D721Med (cell line): ENCODE results near the gene TSPAN16.
"Not testable (repeated sequence)": the region's sequence is repeated elsewhere in the genome, so short reads cannot be mapped to it uniquely, and the experiment has no call there.

Experiments used
- DNase-seq: peaks from one replicate; pipeline ENCODE4 v3.0.0; 2011; ENCODE audit warnings: low spot score; ENCODE audit not compliant: insufficient read length
- FAIRE-seq: peaks from 2 replicates; lab custom pipeline; 2011; peaks lifted over from hg19 to GRCh38; lab: Jason Lieb, UNC
- TF ChIP-seq, protein P1 (sequence below): IDR thresholded peaks from 2 replicates; pipeline ENCODE4 v1.5.1; 2012; ENCODE audit warnings: mild to moderate bottlenecking, control low read depth; ENCODE audit not compliant: insufficient read depth; ENCODE audit errors: missing control alignments

The TSPAN16 gene

GRCh38 chr19:11346104-11346940 lies 50.4 kb downstream of the TSPAN16 start, which contains the start of the genes CCDC159 and TMEM205:
Gene CCDC159, plus strand, starts transcription at chr19:11346519. Its CDS starts 88 bp downstream, at chr19:11346607.
Gene TMEM205, minus strand, starts transcription at chr19:11346268. Its CDS starts 649 bp downstream, at chr19:11345619.
- FAIRE-seq (peak; percentile 32), DNase-seq (peak; percentile 92)
- TF ChIP-seq, protein P1, sequence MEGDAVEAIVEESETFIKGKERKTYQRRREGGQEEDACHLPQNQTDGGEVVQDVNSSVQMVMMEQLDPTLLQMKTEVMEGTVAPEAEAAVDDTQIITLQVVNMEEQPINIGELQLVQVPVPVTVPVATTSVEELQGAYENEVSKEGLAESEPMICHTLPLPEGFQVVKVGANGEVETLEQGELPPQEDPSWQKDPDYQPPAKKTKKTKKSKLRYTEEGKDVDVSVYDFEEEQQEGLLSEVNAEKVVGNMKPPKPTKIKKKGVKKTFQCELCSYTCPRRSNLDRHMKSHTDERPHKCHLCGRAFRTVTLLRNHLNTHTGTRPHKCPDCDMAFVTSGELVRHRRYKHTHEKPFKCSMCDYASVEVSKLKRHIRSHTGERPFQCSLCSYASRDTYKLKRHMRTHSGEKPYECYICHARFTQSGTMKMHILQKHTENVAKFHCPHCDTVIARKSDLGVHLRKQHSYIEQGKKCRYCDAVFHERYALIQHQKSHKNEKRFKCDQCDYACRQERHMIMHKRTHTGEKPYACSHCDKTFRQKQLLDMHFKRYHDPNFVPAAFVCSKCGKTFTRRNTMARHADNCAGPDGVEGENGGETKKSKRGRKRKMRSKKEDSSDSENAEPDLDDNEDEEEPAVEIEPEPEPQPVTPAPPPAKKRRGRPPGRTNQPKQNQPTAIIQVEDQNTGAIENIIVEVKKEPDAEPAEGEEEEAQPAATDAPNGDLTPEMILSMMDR, result peak; percentile 24

DNA sequence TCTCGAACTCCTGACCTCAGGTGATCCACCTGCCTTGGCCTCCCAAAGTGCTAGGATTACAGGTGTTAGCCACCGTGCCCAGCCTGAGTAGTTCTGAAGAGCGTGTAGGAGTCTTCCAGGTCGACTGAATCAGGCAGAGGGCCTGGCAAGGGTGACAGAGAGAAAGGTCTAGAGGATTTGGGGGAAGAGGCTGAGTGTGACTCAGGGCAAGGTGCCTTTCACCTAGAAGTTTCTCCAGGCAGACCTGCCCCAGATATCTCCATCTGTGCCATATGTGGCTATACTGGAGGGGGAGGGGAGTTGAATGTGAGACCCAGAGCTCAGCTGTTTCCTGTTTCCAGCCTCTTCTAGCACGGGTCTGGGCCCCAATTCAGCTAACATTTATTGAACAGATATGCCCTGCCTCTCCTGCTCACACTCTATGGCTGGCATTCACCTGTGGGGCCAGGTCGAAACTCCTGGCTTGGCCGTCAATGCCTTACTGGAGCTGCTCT lies 51.6 kb downstream of the TSPAN16 start:
- no peak for DNase-seq
- TF ChIP-seq, protein P1, result no peak
- no peak for FAIRE-seq

DNA sequence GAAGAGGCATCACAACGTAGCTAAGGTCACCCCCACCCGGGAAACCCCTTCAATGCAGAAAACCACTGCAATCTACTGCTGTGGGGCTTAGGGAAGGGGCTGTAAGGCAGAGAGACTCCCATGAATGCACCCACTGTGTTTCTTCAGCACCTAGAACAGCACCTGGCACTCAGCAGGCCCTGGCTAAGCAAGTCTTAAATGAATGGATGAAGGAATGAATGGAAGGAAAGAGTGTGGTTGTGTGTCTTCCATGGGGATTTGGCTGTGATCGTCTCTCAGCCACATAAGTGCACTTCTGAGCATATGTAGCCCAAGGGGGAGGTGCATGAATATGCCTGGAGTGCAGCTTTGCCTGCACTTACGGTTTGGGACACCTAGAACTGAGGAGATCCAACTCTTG lies 53.2 kb downstream of the TSPAN16 start:
- FAIRE-seq (no peak), DNase-seq (no peak)
- TF ChIP-seq, protein P1, result no peak

- FAIRE-seq, DNase-seq: not testable (repeated sequence)
Observed at GRCh38 chr19:11354102-11354501, 58.1 kb downstream of the TSPAN16 start.

DNA sequence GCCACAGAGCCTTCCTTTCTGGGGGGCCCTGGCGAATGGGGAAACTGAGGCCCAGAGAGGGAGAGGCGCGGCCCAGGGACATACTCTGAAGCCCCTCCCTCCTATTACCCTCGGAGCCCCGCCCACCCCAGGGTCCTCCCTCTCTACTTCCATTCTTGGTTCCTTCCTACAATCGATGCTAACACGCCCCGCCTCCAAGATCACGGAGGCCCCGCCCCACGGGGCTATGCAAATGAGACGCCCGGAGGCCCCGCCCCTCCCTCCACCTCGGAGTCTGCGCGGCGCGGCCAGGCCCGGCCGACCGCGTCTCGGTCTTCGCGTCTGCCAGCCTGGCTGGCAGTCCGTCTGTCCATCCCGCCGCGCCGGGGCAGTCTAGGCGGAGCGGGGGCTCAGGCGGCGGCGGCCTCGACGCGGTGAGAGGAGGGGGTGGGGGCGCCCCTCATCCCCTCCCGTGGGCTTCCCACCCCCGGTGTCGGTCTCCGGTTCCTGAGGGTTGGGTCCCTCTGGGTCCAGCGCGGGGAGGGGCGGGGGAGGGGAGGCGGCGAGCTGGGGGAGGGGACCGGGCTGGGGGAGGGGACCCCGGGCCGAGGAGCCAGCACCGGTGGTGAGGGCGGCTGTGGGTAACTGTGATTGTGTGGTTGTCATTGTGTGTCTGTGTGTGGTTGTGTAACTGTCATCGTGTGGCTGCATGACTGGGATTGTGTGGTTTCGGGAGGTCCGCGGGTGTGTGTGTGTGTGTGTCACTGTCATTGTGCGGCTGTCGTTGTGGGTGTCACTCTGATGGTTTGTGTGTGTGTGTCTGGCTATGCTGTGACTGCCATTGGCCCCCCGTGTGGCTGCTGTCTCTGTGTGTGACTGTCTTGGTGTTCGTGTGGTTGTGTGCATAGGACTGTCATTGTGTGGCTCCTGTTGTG lies 59.5 kb downstream of the TSPAN16 start, which contains the start of gene PLPPR2:
PLPPR2 (plus strand) TSS at position 273 of the 914 bp plus-strand sequence. CDS start 2,242 bp downstream, outside the sequence.
- FAIRE-seq (no peak), DNase-seq (peak; percentile 98)

DNA sequence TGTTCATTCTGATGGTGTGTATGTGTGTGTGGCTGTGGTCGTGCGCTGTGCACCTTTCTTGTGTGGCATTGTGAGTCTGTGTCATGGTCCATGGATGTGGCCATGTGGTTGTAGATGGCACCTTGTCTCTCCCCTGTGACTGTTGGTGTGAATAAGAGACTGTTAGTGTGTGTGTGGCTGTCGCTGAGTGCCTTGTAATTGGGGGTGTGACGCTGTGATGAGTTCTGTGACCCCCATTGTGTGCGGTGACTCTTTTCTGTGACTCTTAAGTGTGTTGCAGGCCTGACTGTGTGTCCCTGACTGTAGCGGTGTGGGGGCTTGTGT lies 60.1 kb downstream of the TSPAN16 start:
- DNase-seq (no peak), FAIRE-seq (no peak)
- TF ChIP-seq, protein P1, result no peak

More for the DNA sequence above, 59.5 kb downstream of the TSPAN16 start, which contains the start of gene PLPPR2:
- TF ChIP-seq, protein P1, result no peak
